MM.1S (cell line): Measurements from ENCODE around the gene SFXN1.

Experiments used
- EZH2phosphoT487 ChIP-seq: fragments of 300-600 bp; sonication (generic); IDR thresholded peaks from 2 replicates; pipeline ENCODE4 v1.6.1; 2018; ENCODE audit warnings: antibody characterized with exemption, low read length
- TF ChIP-seq, protein P1 (sequence below): fragments of 300-600 bp; sonication (generic); IDR thresholded peaks from 2 replicates; pipeline ENCODE4 v1.5.1; 2016; ENCODE audit warnings: antibody characterized with exemption, low read length, mixed read lengths

DNA sequence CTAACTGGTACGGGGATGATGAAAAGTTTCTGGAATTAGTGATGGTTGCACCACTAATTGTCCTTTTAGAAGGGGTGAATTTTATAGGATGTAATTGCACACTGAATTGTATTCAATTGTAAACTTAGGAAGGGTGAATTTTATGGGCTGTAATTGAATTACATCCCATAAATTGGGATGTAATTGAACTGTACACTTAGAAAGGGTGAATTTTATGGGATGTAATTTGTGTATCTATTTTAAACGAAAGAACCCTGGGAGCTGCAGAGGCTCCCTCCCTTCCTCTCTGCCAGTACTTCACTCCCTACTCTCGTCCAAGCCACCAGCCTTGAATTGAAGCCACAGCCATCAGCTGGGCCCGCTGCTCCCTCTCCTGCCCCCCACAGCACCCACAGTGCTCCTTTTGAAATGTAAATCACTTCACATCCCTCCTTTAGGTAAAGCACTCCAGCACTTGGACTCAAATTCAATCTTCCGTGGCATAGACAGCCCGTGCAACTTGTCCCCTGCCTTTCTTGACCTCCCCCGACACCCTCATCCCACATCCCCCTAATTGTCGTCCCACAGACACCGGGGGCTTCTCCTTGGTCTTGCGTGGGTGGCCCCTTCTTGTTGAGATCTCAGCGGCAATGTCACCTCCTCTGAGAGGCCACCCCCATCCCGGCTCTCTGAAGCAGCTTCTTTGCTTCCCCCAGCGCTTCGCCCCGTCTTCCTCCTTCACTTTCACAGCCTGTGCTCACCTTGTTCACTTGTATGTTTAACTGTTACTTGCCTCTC lies 95.3 kb downstream of the SFXN1 start:
- TF ChIP-seq, protein P1, sequence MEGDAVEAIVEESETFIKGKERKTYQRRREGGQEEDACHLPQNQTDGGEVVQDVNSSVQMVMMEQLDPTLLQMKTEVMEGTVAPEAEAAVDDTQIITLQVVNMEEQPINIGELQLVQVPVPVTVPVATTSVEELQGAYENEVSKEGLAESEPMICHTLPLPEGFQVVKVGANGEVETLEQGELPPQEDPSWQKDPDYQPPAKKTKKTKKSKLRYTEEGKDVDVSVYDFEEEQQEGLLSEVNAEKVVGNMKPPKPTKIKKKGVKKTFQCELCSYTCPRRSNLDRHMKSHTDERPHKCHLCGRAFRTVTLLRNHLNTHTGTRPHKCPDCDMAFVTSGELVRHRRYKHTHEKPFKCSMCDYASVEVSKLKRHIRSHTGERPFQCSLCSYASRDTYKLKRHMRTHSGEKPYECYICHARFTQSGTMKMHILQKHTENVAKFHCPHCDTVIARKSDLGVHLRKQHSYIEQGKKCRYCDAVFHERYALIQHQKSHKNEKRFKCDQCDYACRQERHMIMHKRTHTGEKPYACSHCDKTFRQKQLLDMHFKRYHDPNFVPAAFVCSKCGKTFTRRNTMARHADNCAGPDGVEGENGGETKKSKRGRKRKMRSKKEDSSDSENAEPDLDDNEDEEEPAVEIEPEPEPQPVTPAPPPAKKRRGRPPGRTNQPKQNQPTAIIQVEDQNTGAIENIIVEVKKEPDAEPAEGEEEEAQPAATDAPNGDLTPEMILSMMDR = no peak
- TF ChIP-seq EZH2phosphoT487 = no peak
